Dendritic cell treated with granulocyte-macrophage colony-stimulating factor and Interleukin-4, amounts not matched to agents 40 ng/mL and 50 ng/mL, for 4 days (primary cell): ENCODE results near the gene ATAD3A.

Experiments
- H3K27ac Mint-ChIP-seq: one replicate; pipeline ENCODE4 v1.8.0; 2022; ENCODE audit warnings: mild to moderate bottlenecking, mixed read lengths
- H3K27me3 Mint-ChIP-seq: one replicate; pipeline ENCODE4 v1.8.0; 2022; ENCODE audit warnings: mild to moderate bottlenecking, mixed read lengths
- H3K36me3 Mint-ChIP-seq: one replicate; pipeline ENCODE4 v1.8.0; 2022; ENCODE audit warnings: low read depth, mixed read lengths
- H3K4me1 Mint-ChIP-seq: one replicate; pipeline ENCODE4 v1.8.0; 2022; ENCODE audit warnings: low read depth, mixed read lengths
- H3K4me3 Mint-ChIP-seq: one replicate; pipeline ENCODE4 v1.8.0; 2022; ENCODE audit warnings: mild to moderate bottlenecking, moderate library complexity, mixed read lengths
- H3K9me3 Mint-ChIP-seq: one replicate; pipeline ENCODE4 v1.8.0; 2022; ENCODE audit warnings: mixed read lengths
- intact Hi-C: fragments of 100-400 bp; cut with micrococcal nuclease; formaldehyde crosslinking; loops from one replicate; pipeline ENCODE4 v1.15.0; 2022

ATAD3A gene

DNA sequence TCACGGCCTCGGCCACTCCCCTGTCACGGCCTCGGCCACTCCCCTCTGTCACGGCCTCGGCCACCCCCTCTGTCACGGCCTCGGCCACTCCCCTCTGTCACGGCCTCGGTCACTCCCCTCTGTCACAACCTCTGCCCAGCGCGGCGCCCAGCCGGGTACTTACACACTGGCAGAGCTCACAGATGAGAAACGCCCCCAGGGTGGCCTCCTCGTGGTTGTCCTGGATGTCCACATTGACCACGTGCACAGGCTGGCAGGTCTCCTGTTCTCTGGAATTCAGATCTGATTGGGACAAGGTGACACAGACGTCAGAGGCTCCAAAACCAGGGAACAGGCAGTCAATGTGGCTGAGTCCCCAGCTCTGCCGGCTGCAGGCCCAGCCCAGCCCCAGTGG lies 31.7 kb downstream of the ATAD3A start:
- H3K4me1 Mint-ChIP-seq: no peaks in the 10 kb centered on the region
- no peak overlapping the region for H3K4me3 Mint-ChIP-seq
- H3K9me3 Mint-ChIP-seq: no peaks in the 10 kb centered on the region
- H3K27me3 Mint-ChIP-seq: peaks cover 23% of the 10 kb centered on the region
- no peak overlapping the region for H3K27ac Mint-ChIP-seq
- peaks cover 80% of the 10 kb centered on the region for H3K36me3 Mint-ChIP-seq
- intact Hi-C loops: no loop called here

GRCh38 chr1:1544544-1544943 lies 32.6 kb downstream of the ATAD3A start:
- Mint-ChIP-seq H3K4me1 (no peaks in the 10 kb centered on the region), H3K4me3 (no peak overlapping the region), H3K27me3 (peaks cover 16% of the 10 kb centered on the region), H3K27ac (no peak overlapping the region), H3K9me3 (no peaks in the 10 kb centered on the region), H3K36me3 (peaks cover 85% of the 10 kb centered on the region)
- intact Hi-C loops: no loop called here

GRCh38 chr1:1545946-1546737 lies 34.2 kb downstream of the ATAD3A start:
- Mint-ChIP-seq H3K9me3 (no peaks in the 10 kb centered on the region), H3K36me3 (peaks cover 81% of the 10 kb centered on the region), H3K27me3 (peaks cover 10% of the 10 kb centered on the region), H3K27ac (no peak overlapping the region), H3K4me1 (no peaks in the 10 kb centered on the region), H3K4me3 (no peak overlapping the region)
- intact Hi-C loops: no loop called here

DNA sequence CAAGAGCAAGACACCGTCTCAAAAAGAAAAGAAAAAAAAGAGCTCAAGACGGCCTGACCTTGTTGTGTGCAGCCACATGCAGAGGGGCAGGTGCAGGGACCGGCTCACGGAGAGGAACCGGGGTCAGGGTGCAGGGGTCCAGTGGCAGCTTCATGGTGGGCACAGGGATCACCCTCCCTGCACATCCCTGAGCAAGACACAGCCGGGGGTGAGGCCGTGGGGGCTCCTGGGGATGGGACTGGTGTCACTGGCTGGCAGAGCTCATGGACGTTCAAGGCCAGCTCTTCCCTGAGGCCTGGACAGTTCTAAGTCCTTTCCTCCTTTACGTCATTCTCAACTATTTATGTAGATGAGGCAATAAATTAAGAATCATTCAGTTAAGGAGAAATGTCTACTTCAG lies 35.0 kb downstream of the ATAD3A start:
- intact Hi-C loops: no loop called here
- Mint-ChIP-seq H3K36me3 (peaks cover 80% of the 10 kb centered on the region), H3K27me3 (peaks cover 2% of the 10 kb centered on the region), H3K27ac (no peak overlapping the region), H3K4me3 (no peak overlapping the region), H3K9me3 (no peaks in the 10 kb centered on the region), H3K4me1 (peaks cover 7% of the 10 kb centered on the region)

DNA sequence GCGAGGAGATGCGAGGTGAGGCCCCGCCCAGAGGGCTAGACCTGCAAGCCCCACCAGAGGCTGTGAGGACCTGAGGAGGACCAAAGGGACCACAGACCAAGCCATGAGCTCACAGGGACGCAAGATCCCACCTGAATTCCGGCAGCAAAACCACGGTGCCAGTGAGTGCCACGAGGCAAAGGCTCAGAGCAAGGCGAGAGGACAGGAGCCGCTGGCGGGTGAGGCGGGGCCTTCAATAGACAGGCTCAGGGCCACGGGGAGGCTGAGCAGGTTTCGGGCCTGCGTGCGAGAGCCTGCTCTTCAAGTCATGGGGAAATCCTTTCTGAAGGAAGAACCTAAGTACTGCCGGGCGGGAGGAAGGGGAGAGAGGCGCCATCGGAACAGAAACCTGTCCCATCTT lies 35.5 kb downstream of the ATAD3A start:
- Mint-ChIP-seq H3K9me3 (no peaks in the 10 kb centered on the region), H3K4me3 (no peak overlapping the region), H3K27ac (no peak overlapping the region), H3K27me3 (no peaks in the 10 kb centered on the region), H3K36me3 (peaks cover 80% of the 10 kb centered on the region), H3K4me1 (peaks cover 7% of the 10 kb centered on the region)
- intact Hi-C loops: no loop called here

DNA sequence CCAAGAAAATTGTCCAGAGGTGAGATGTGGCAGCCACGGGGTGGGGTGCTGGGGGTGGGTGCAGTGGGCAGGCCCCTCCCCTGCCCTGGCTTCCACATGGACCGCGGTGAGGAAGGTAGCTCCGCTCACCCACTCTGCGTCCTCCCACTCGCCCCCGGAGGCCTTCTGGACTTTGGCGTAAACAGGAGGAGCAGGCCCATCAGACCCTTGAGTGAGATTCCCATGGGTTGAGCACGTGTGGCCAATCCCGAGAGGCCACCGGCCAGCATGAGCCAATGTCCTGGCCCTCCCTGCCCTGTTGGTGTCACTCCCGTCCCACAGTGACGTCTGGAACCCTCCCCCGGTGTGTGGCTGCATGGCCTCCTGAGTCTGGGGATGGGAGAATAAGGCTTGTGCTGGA lies 36.6 kb downstream of the ATAD3A start:
- peaks cover 73% of the 10 kb centered on the region for H3K36me3 Mint-ChIP-seq
- peaks cover 7% of the 10 kb centered on the region for H3K4me1 Mint-ChIP-seq
- intact Hi-C loops: no loop called here
- H3K9me3 Mint-ChIP-seq: no peaks in the 10 kb centered on the region
- H3K27me3 Mint-ChIP-seq: no peaks in the 10 kb centered on the region
- no peak overlapping the region for H3K4me3 Mint-ChIP-seq
- H3K27ac Mint-ChIP-seq: no peak overlapping the region

DNA sequence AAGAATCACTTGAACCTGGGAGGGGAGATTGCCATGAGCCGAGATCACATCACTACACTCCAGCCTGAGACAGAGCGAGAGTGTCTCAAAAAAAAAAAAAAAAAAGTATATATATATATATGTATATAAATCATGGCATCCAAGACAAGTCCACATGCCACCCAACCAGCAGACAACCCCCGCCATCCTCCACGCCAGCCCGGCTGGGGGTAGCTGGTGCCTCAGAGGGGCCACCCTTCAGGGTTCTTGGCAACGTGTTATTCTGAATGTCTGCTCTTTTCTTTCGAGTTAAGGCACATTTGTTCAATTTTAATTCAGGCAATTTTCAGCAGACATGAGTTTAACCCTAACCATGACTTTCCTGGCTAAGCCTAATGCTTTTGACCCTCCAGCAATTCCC lies 38.1 kb downstream of the ATAD3A start:
- Mint-ChIP-seq H3K27ac (no peak overlapping the region), H3K36me3 (peaks cover 73% of the 10 kb centered on the region)

GRCh38 chr1:1550591-1551432 lies 38.9 kb downstream of the ATAD3A start:
- H3K9me3 Mint-ChIP-seq: no peaks in the 10 kb centered on the region
- intact Hi-C loops: no loop called here
- peaks cover 17% of the 10 kb centered on the region for H3K4me1 Mint-ChIP-seq
- no peak overlapping the region for H3K27ac Mint-ChIP-seq
- H3K27me3 Mint-ChIP-seq: no peaks in the 10 kb centered on the region
- H3K4me3 Mint-ChIP-seq: no peak overlapping the region
- H3K36me3 Mint-ChIP-seq: peaks cover 73% of the 10 kb centered on the region

More for the DNA sequence above, 38.1 kb downstream of the ATAD3A start:
- Mint-ChIP-seq H3K27me3 (no peaks in the 10 kb centered on the region), H3K4me1 (peaks cover 12% of the 10 kb centered on the region), H3K4me3 (no peak overlapping the region), H3K9me3 (no peaks in the 10 kb centered on the region)
- intact Hi-C loops: no loop called here

DNA sequence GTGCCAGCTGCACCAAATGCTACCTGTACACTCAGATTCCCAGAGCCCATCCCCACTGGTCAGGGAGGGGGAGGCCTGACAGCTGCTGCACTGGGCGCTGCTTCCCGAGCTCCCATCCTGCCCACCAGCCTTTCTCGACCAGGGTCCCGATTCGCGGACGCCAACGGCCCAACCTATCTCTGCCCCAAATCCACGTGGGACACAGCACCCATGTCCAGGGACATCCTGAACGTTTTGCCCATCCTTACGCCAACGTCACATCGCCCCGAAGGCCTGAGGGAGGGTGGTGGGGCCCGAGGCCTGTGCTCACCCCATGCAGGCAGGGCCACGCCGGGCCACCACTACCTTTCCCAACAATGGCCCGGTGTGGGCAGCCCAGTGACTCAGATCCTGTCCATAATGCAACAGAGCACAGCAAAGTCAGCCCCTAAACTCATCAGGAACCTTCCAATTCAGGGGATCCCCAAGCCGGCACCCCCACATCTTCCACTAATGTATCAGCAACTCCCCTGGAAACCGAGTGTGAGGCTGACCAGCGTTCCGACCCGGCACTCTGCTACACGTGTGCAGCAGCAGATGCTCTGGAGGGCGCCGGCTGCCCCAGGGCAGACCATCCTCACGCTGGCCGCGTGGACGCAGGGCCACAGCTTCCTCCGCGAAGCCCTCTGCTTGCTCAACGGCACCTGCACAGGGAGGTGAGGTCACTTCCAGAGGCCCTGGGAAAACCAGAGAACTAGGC lies 39.7 kb downstream of the ATAD3A start:
- H3K27me3 Mint-ChIP-seq: no peaks in the 10 kb centered on the region
- H3K9me3 Mint-ChIP-seq: no peaks in the 10 kb centered on the region
- peaks cover 71% of the 10 kb centered on the region for H3K36me3 Mint-ChIP-seq
- peaks cover 17% of the 10 kb centered on the region for H3K4me1 Mint-ChIP-seq
- intact Hi-C loops: no loop called here
- H3K27ac Mint-ChIP-seq: no peak overlapping the region
- no peak overlapping the region for H3K4me3 Mint-ChIP-seq

DNA sequence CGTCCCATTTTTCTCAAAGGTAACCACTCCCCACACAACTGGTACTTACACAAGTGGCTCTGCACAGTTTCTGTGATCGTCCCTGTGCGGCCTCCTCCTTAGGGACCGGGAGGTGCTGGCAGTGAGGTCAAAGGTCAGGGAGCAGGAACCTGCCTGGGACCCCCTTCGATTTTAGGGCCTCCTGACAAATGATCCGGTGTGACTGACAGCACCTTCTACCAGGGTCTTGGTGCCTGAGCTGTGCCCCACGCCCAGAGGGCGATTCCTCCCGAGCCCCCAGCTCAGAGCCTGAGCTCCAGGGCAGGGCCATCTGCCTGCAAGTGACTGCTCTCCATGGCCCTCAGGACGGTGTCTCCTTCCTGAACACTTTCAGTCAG lies 40.3 kb downstream of the ATAD3A start:
- no peaks in the 10 kb centered on the region for H3K27me3 Mint-ChIP-seq
- intact Hi-C loops: no loop called here
- no peak overlapping the region for H3K4me3 Mint-ChIP-seq
- peaks cover 17% of the 10 kb centered on the region for H3K4me1 Mint-ChIP-seq
- no peak overlapping the region for H3K27ac Mint-ChIP-seq
- no peaks in the 10 kb centered on the region for H3K9me3 Mint-ChIP-seq
- H3K36me3 Mint-ChIP-seq: peaks cover 67% of the 10 kb centered on the region

GRCh38 chr1:1553821-1554494 lies 42.0 kb downstream of the ATAD3A start:
- H3K36me3 Mint-ChIP-seq: peaks cover 60% of the 10 kb centered on the region
- no peak overlapping the region for H3K4me3 Mint-ChIP-seq
- peaks cover 17% of the 10 kb centered on the region for H3K4me1 Mint-ChIP-seq
- H3K9me3 Mint-ChIP-seq: no peaks in the 10 kb centered on the region
- intact Hi-C loops: no loop called here
- H3K27ac Mint-ChIP-seq: no peak overlapping the region
- no peaks in the 10 kb centered on the region for H3K27me3 Mint-ChIP-seq

GRCh38 chr1:1554550-1554925 lies 42.6 kb downstream of the ATAD3A start:
- Mint-ChIP-seq H3K9me3 (no peaks in the 10 kb centered on the region), H3K27me3 (no peaks in the 10 kb centered on the region), H3K36me3 (peaks cover 59% of the 10 kb centered on the region), H3K27ac (no peak overlapping the region), H3K4me1 (peaks cover 17% of the 10 kb centered on the region), H3K4me3 (no peak overlapping the region)
- intact Hi-C loops: no loop called here

DNA sequence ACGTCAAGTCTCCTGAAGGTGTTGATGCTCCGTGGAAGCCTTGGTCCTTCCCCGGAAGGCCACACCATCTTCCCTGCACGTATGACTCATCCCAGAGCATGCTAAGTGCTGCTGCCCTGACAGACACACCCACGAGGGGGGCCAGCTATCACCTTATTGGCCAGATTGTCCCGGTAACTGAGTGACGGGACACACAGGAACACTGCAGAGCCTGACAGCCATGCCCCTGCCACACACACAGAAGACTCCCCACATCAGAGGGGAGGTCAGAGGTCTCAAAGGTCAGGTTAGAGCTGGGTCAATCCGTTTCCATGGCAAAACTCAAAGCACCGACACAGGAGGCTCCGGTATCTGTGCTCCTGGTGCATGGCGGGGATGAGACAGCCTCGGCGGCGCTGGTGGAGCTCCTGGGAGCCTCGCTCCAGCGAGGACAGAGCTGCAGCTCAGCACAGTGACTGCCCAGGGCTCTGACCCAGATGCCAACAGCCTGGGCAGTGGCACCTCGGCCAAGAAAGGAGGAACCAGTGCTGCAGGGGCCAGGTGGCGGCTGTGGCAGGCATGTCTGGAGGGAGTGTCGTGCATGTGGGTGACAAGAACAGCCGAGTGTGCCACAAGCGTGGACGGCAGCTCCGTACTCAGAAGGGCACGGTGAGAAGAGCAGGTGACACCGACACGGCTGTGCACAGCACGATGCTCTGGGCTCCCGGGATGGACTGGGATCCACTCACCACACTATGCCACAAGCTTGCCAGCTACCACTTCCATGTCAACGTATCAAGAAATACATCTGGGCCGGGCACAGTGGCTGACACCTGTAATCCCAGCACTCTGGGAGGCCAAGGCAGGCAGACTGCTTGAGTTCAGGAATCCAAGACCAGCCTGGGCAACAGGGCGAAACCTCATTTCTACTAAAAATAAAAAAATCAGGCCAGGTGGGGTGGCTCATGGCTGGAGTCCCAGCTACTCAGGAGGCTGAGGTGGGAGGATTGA lies 43.3 kb downstream of the ATAD3A start:
- Mint-ChIP-seq H3K36me3 (peaks cover 66% of the 10 kb centered on the region), H3K4me3 (no peak overlapping the region), H3K4me1 (peaks cover 17% of the 10 kb centered on the region), H3K27ac (no peak overlapping the region), H3K27me3 (no peaks in the 10 kb centered on the region), H3K9me3 (no peaks in the 10 kb centered on the region)
- intact Hi-C loops: no loop called here
